Endothelial cell of umbilical vein (primary cell): Measurements from ENCODE around the gene UQCRFS1. TPM values are rescaled to one million over a fixed set of nuclear protein-coding genes. Genes with fewer than 3 reads are reported as not detected.

Source experiments
- BruUV-seq: library from RNA; stranded (reverse); fragments of 400-500 nt; replicated peaks from 2 replicates; lab custom pipeline; 2021; lab: Mats Ljungman, UMichigan
- CTCF ChIA-PET: fragments of 300-600, 350-600 bp; sonication (Branson Sonifier 250); formaldehyde crosslinking; loops from one replicate; lab custom pipeline; 2021; ENCODE audit warnings: antibody characterized with exemption, inconsistent platforms; lab: Charles Lee
- POLR2A ChIA-PET: fragments of 300-600, 350-600 bp; sonication (Branson Sonifier 250); formaldehyde crosslinking; loops from one replicate; lab custom pipeline; 2021; ENCODE audit warnings: antibody characterized with exemption, inconsistent platforms; lab: Charles Lee
- DNase-seq: peaks from one replicate; pipeline ENCODE4 v3.0.0-alpha.2; 2011; ENCODE audit warnings: low read depth, low spot score
- FAIRE-seq: peaks from 2 replicates; lab custom pipeline; 2011; peaks lifted over from hg19 to GRCh38; lab: Jason Lieb, UNC
- H2AFZ ChIP-seq: 2 replicates; pipeline ENCODE4 v1.6.0; 2012; ENCODE audit warnings: low read depth, low read length, control low read depth, inconsistent platforms
- H3K27ac ChIP-seq: 2 replicates; pipeline ENCODE4 v1.5.1; 2011; ENCODE audit warnings: low read depth, mild to moderate bottlenecking, control low read depth, low read length, moderate library complexity; ENCODE audit not compliant: insufficient read depth
- H3K27me3 ChIP-seq, 2 experiments: 2 replicates each; pipeline versions ENCODE4 v1.6.0 to v1.6.1; 2011; ENCODE audit warnings: low read length in 2 of 2, mixed read lengths in 1 of 2; ENCODE audit not compliant: control insufficient read depth in 2 of 2, insufficient read depth in 2 of 2
- H3K36me3 ChIP-seq, 2 experiments: 2 replicates in 1 of 2; 3 replicates in 1 of 2; pipeline ENCODE4 v1.5.1; 2011; ENCODE audit warnings: low read length in 2 of 2, mild to moderate bottlenecking in 1 of 2, moderate library complexity in 1 of 2; ENCODE audit not compliant: control insufficient read depth in 2 of 2, insufficient read depth in 2 of 2; ENCODE audit errors: extremely low read depth in 1 of 2
- H3K4me1 ChIP-seq: 3 replicates; pipeline ENCODE4 v1.5.1; 2011; ENCODE audit warnings: mild to moderate bottlenecking, low read length; ENCODE audit not compliant: control insufficient read depth, insufficient read depth; ENCODE audit errors: extremely low read depth
- H3K4me2 ChIP-seq: 2 replicates; pipeline ENCODE4 v1.6.1; 2011; ENCODE audit warnings: low read length, control low read depth, mixed read lengths; ENCODE audit not compliant: insufficient read depth
- H3K4me3 ChIP-seq, 3 experiments: fragments of 200-600 bp in 1 of 3; sonication (generic), shearing (Covaris generic) in 1 of 3; replicated peaks in 1 of 3; 2 replicates each; pipeline ENCODE4 v1.5.1; 2011 to 2016; ENCODE audit warnings: control low read depth in 3 of 3, low read length in 3 of 3, mild to moderate bottlenecking in 2 of 3, inconsistent platforms in 1 of 3, low read depth in 1 of 3, moderate library complexity in 1 of 3; ENCODE audit not compliant: insufficient read depth in 1 of 3
- H3K79me2 ChIP-seq: 2 replicates; pipeline ENCODE4 v1.6.0; 2012; ENCODE audit warnings: low read length, inconsistent platforms; ENCODE audit not compliant: control insufficient read depth, insufficient read depth
- H3K9ac ChIP-seq: replicated peaks from 2 replicates; pipeline ENCODE3; 2011; ENCODE audit warnings: low read length, control low read depth; ENCODE audit not compliant: insufficient read depth; ENCODE audit errors: extremely low read depth
- H3K9me1 ChIP-seq: replicated peaks from 3 replicates; pipeline ENCODE4 v1.6.0; 2011; ENCODE audit warnings: mild to moderate bottlenecking, low read length; ENCODE audit not compliant: control insufficient read depth, insufficient read depth; ENCODE audit errors: extremely low read depth
- H3K9me3 ChIP-seq: replicated peaks from 2 replicates; pipeline ENCODE4 v1.5.1; 2012; ENCODE audit warnings: low read length, inconsistent platforms; ENCODE audit not compliant: control insufficient read depth, insufficient read depth
- H4K20me1 ChIP-seq: replicated peaks from 2 replicates; pipeline ENCODE3; 2011; ENCODE audit warnings: mild to moderate bottlenecking, low read length; ENCODE audit not compliant: control insufficient read depth, insufficient read depth; ENCODE audit errors: extremely low read depth
- CTCF ChIP-seq, 2 donors: IDR thresholded peaks; 1 replicate in 1 of 2; 2 replicates in 1 of 2; pipeline ENCODE4 v1.5.1; 2011; ENCODE audit warnings: low read length in 2 of 2, mild to moderate bottlenecking in 2 of 2, moderate library complexity in 2 of 2, control low read depth in 1 of 2, inconsistent platforms in 1 of 2, low read depth in 1 of 2; ENCODE audit not compliant: insufficient read depth in 1 of 2; ENCODE audit errors: extremely low read depth in 1 of 2
- EZH2 ChIP-seq: IDR thresholded peaks from 2 replicates; pipeline ENCODE4 v1.6.1; 2012; ENCODE audit warnings: borderline replicate concordance, low read depth, mild to moderate bottlenecking, moderate library complexity, low read length, inconsistent platforms; ENCODE audit not compliant: severe bottlenecking
- FOS ChIP-seq: IDR thresholded peaks from 2 replicates; pipeline ENCODE4 v1.6.1; 2011; ENCODE audit warnings: mild to moderate bottlenecking, low read length, moderate library complexity, borderline replicate concordance; ENCODE audit not compliant: insufficient read depth
- GATA2 ChIP-seq: IDR thresholded peaks from 2 replicates; pipeline ENCODE4 v1.7.0; 2011; ENCODE audit warnings: low read depth, mild to moderate bottlenecking, moderate library complexity, mixed read lengths, low read length; ENCODE audit not compliant: insufficient read length, insufficient read depth
- JUN ChIP-seq: IDR thresholded peaks from 2 replicates; pipeline ENCODE4 v1.6.1; 2011; ENCODE audit warnings: borderline replicate concordance, low read depth; ENCODE audit not compliant: insufficient read length, insufficient read depth
- MAX ChIP-seq: IDR thresholded peaks from 2 replicates; pipeline ENCODE4 v1.6.1; 2011; ENCODE audit not compliant: insufficient read depth, insufficient read length
- MYC ChIP-seq: IDR thresholded peaks from one replicate; pipeline ENCODE4 v1.6.1; 2011; ENCODE audit warnings: mild to moderate bottlenecking, low read depth, low read length
- POLR2A ChIP-seq: IDR thresholded peaks from 2 replicates; pipeline ENCODE4 v1.6.1; 2012; ENCODE audit warnings: low read depth, mild to moderate bottlenecking, control low read depth, low read length
- POLR2AphosphoS5 ChIP-seq: IDR thresholded peaks from 2 replicates; pipeline ENCODE4 v1.6.1; 2012; ENCODE audit warnings: low read depth, mild to moderate bottlenecking, control low read depth, low read length, moderate library complexity; ENCODE audit not compliant: insufficient read depth
- dilution Hi-C: fragments of 300-500 bp; cut with MboI; formaldehyde crosslinking; loops from one replicate; pipeline ENCODE4 v1.15.0; 2019; ENCODE audit warnings: low sequenced_read_pairs; ENCODE audit not compliant: extremely low pct_ligation_motif_present
- intact Hi-C: fragments of 100-400 bp; cut with micrococcal nuclease; formaldehyde crosslinking; loops from one replicate; pipeline ENCODE4 v1.10.0; 2022
- polyA plus RNA-seq, 4 experiments: library from polyadenylated mRNA; depleted of rRNA in 3 of 4; stranded (reverse) in 3 of 4; unstranded in 1 of 4; fragments of >200 nt; gene quantifications; 2 replicates each; pipeline versions ENCODE4 v1.2.1 to v1.2.3, GENCODE V29; 2011 to 2012; ENCODE audit warnings: missing spikeins in 1 of 4
- total RNA-seq: library from RNA; stranded (reverse); gene quantifications from 2 replicates; pipeline ENCODE4 v1.2.3, GENCODE V29; 2021

UQCRFS1 gene
- total and polyA plus RNA-seq, 2 donors (not counting 3 experiments of a cell fraction or from before 2014, with no cell fraction given) = 28.2 to 33.8 TPM

DNA sequence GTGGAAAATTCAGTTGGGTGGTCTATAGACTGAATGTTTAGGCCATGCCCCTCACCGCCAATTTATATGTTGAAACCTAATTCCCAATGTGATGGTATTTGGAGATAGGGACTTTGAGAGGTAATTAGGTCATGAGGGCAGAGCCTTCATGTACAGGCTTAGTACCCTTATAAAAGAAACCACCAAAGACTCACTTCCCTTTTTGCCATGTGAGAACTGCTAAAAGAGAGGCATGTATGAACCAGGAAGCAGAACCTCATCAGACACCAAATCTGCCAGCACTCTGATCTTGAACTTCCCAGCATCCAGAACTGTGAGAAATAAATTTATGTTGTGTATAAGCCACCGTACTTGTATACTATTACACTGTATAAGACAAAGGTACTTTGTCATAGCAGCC is 40.6 kb downstream of the UQCRFS1 start:
- Histone ChIP-seq H3K9me3 (no peaks in the 10 kb centered on the region), H3K4me1 (no peaks in the 10 kb centered on the region), H3K4me2 (no peak overlapping the region), H3K27ac (no peak overlapping the region), H3K27me3 (no peaks in the 10 kb centered on the region), H2AFZ (no peak overlapping the region), H3K79me2 (no peaks in the 10 kb centered on the region), H3K9me1 (no peaks in the 10 kb centered on the region), H3K4me3 (no peak overlapping the region), H3K9ac (no peak overlapping the region), H3K36me3 (no peaks in the 10 kb centered on the region), H4K20me1 (no peaks in the 10 kb centered on the region)
- no TSS peak for BruUV-seq
- ChIA-PET CTCF (no interaction called here), POLR2A (no interaction called here)
- DNase-seq (no peak), FAIRE-seq (no peak)
- TF ChIP-seq CTCF (IDR thresholded peaks at IDR 0.05; ENCODE audit: extremely low read depth in 1 of 2, insufficient read depth in 1 of 2, low read depth in 1 of 2, low read length in 2 of 2) = no peak
- TF ChIP-seq MAX = no peak
- no peak for TF ChIP-seq JUN
- no peak for TF ChIP-seq GATA2
- intact Hi-C loops = no loop called here
- dilution Hi-C loops = no loop called here

- no peaks in the 10 kb centered on the region for H4K20me1 ChIP-seq
- no peak overlapping the region for H3K4me2 ChIP-seq
- CTCF ChIA-PET = interaction anchor here (1.1 kb wide), 1 partner anchor 9 kb away, joined by 3 read pairs; no protein-coding TSS in a partner anchor
- H3K4me3 ChIP-seq = no peak overlapping the region
- H3K9me1 ChIP-seq = no peaks in the 10 kb centered on the region
- no peak for TF ChIP-seq JUN
- TF ChIP-seq EZH2 = no peak
- no peak for TF ChIP-seq POLR2A
- no peak for TF ChIP-seq POLR2AphosphoS5
- no peak for TF ChIP-seq FOS
- TF ChIP-seq CTCF (IDR thresholded peaks at IDR 0.05; ENCODE audit: extremely low read depth in 1 of 2, insufficient read depth in 1 of 2, low read depth in 1 of 2, low read length in 2 of 2) = no peak
- TF ChIP-seq MYC = no peak
- TF ChIP-seq GATA2 = no peak
- TF ChIP-seq MAX = no peak
- intact Hi-C loops (no loop called here), dilution Hi-C loops (no loop called here)
- no peak overlapping the region for H2AFZ ChIP-seq
- no peaks in the 10 kb centered on the region for H3K79me2 ChIP-seq
- no peaks in the 10 kb centered on the region for H3K36me3 ChIP-seq
- DNase-seq = no peak
- no peaks in the 10 kb centered on the region for H3K4me1 ChIP-seq
- no peak overlapping the region for H3K27ac ChIP-seq
- POLR2A ChIA-PET = no interaction called here
- H3K9ac ChIP-seq = no peak overlapping the region
- no peaks in the 10 kb centered on the region for H3K27me3 ChIP-seq
- BruUV-seq = no TSS peak
- H3K9me3 ChIP-seq = no peaks in the 10 kb centered on the region
- FAIRE-seq = no peak
These were observed 41.4 kb downstream of the UQCRFS1 start for GRCh38 chr19:29171525-29171924.
